DND-41 (cell line): Measurements from ENCODE around the gene ZNF652.

ENCODE experiments used
- CTCF ChIP-seq: IDR thresholded peaks from 2 replicates; pipeline ENCODE4 v1.5.1; 2012; ENCODE audit warnings: borderline replicate concordance, low read length, moderate library complexity, mild to moderate bottlenecking; ENCODE audit not compliant: poor library complexity, severe bottlenecking; ENCODE audit errors: extremely low read depth
- EZH2 ChIP-seq: IDR thresholded peaks from 3 replicates; pipeline ENCODE4 v1.6.1; 2012; ENCODE audit warnings: borderline replicate concordance, low read depth, mild to moderate bottlenecking, moderate library complexity, low read length, inconsistent platforms; ENCODE audit not compliant: severe bottlenecking

GRCh38 chr17:49260817-49261291 lies 101.2 kb downstream of the ZNF652 start:
- TF ChIP-seq CTCF = no peak
- no peak for TF ChIP-seq EZH2
